Body of pancreas (tissue), 4 donors: ENCODE results near the gene IKZF3.

ENCODE experiments used
- POLR2A ChIP-seq, 3 donors: fragments of 450-650 bp; IDR thresholded peaks; one replicate each; pipeline ENCODE4 v1.6.1; 2016; ENCODE audit warnings: antibody characterized with exemption in 3 of 3, mild to moderate bottlenecking in 2 of 3
- TF ChIP-seq, protein P1 (sequence below), 7 experiments: fragments of 450-650 bp in 4 of 7; fragments of 200-600 bp in 3 of 7; sonication (generic) in 3 of 7; IDR thresholded peaks; one replicate each; pipeline ENCODE4 v1.5.1; 2016 to 2019; ENCODE audit warnings: antibody characterized with exemption in 7 of 7

DNA sequence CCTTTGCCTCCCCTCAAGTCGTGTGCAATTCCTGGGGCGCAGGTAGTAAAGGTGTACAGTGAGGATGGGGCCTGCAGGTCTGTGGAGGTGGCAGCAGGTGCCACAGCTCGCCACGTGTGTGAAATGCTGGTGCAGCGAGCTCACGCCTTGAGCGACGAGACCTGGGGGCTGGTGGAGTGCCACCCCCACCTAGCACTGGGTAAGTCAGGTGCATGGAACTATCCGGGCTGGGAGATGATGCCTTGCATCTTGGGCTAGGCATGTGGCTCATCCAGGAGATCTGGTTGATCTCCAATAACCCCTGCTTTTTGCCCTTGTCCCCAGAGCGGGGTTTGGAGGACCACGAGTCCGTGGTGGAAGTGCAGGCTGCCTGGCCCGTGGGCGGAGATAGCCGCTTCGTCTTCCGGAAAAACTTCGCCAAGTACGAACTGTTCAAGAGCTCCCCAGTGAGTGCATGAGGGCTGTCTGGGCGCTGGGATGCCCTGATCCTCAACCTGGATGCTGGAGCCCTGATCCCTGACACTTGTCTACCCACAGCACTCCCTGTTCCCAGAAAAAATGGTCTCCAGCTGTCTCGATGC lies 121.2 kb downstream of the IKZF3 start:
- TF ChIP-seq, protein P1, sequence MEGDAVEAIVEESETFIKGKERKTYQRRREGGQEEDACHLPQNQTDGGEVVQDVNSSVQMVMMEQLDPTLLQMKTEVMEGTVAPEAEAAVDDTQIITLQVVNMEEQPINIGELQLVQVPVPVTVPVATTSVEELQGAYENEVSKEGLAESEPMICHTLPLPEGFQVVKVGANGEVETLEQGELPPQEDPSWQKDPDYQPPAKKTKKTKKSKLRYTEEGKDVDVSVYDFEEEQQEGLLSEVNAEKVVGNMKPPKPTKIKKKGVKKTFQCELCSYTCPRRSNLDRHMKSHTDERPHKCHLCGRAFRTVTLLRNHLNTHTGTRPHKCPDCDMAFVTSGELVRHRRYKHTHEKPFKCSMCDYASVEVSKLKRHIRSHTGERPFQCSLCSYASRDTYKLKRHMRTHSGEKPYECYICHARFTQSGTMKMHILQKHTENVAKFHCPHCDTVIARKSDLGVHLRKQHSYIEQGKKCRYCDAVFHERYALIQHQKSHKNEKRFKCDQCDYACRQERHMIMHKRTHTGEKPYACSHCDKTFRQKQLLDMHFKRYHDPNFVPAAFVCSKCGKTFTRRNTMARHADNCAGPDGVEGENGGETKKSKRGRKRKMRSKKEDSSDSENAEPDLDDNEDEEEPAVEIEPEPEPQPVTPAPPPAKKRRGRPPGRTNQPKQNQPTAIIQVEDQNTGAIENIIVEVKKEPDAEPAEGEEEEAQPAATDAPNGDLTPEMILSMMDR (IDR thresholded peaks at IDR 0.05): no peak
- no peak for TF ChIP-seq POLR2A (IDR thresholded peaks at IDR 0.05)
